HEK293 (cell line): ENCODE results near the gene CFAP70.

Experiments
- KLF1 ChIP-seq: fragments of 450-650 bp; formaldehyde crosslinking; IDR thresholded peaks from 2 replicates; pipeline ENCODE4 v1.5.1; 2016; ENCODE audit warnings: missing biosample characterization, missing genetic modification characterization
- KLF9 ChIP-seq: fragments of 450-650 bp; formaldehyde crosslinking; IDR thresholded peaks from 2 replicates; pipeline ENCODE4 v1.5.1; 2016; ENCODE audit warnings: missing biosample characterization, missing genetic modification characterization, low read depth
- SETDB1 ChIP-seq: IDR thresholded peaks from one replicate; pipeline ENCODE4 v1.6.1; 2017; ENCODE audit warnings: mild to moderate bottlenecking, low read length, moderate library complexity, mixed read lengths; ENCODE audit not compliant: insufficient read length
- TCF7L2 ChIP-seq: IDR thresholded peaks from 2 replicates; pipeline ENCODE4 v1.6.1; 2011; ENCODE audit warnings: low read depth, mild to moderate bottlenecking, inconsistent platforms, low read length, moderate library complexity, borderline replicate concordance
- ZFHX2 ChIP-seq: fragments of 450-650 bp; formaldehyde crosslinking; conservative IDR thresholded peaks from 2 replicates; pipeline ENCODE4 v1.5.1; 2016; ENCODE audit warnings: missing biosample characterization, missing genetic modification characterization
- ZIC2 ChIP-seq: fragments of 450-650 bp; formaldehyde crosslinking; IDR thresholded peaks from 2 replicates; pipeline ENCODE4 v1.5.1; 2016; ENCODE audit warnings: missing biosample characterization, missing genetic modification characterization
- ZNF114 ChIP-seq: fragments of 450-650 bp; formaldehyde crosslinking; IDR thresholded peaks from 2 replicates; pipeline ENCODE4 v1.5.0; 2017; ENCODE audit warnings: missing biosample characterization, missing genetic modification characterization
- ZNF174 ChIP-seq: fragments of 450-650 bp; formaldehyde crosslinking; IDR thresholded peaks from 2 replicates; pipeline ENCODE4 v1.5.0; 2017; ENCODE audit warnings: missing biosample characterization, mild to moderate bottlenecking, missing genetic modification characterization
- ZNF274 ChIP-seq, 2 experiments: fragments of 200-500 bp in 1 of 2; fragments of 450-650 bp in 1 of 2; sonication (Bioruptor generic) in 1 of 2; formaldehyde crosslinking in 1 of 2; IDR thresholded peaks; 2 replicates each; pipeline versions ENCODE4 v1.5.1 to v1.6.1; 2014 to 2016; ENCODE audit warnings: borderline replicate concordance in 1 of 2, inconsistent platforms in 1 of 2, low read length in 1 of 2, missing biosample characterization in 1 of 2, missing genetic modification characterization in 1 of 2
- ZNF558 ChIP-seq: fragments of 450-650 bp; formaldehyde crosslinking; IDR thresholded peaks from 2 replicates; pipeline ENCODE4 v1.5.1; 2016; ENCODE audit warnings: missing biosample characterization, missing genetic modification characterization
- TF ChIP-seq, protein P1 (sequence below): fragments of 450-650 bp; formaldehyde crosslinking; IDR thresholded peaks from 2 replicates; pipeline ENCODE4 v1.5.1; 2016; ENCODE audit warnings: missing biosample characterization, missing genetic modification characterization
- TF ChIP-seq, protein P2 (sequence below): fragments of 450-650 bp; formaldehyde crosslinking; IDR thresholded peaks from 2 replicates; pipeline ENCODE4 v1.5.1; 2016; ENCODE audit warnings: missing biosample characterization, missing genetic modification characterization
- TF ChIP-seq, protein P3 (sequence below): fragments of 450-650 bp; formaldehyde crosslinking; IDR thresholded peaks from 2 replicates; pipeline ENCODE4 v1.5.1; 2016; ENCODE audit warnings: missing biosample characterization, missing genetic modification characterization, low read depth
- TF ChIP-seq, protein P4 (sequence below): fragments of 450-650 bp; formaldehyde crosslinking; IDR thresholded peaks from 2 replicates; pipeline ENCODE4 v1.5.1; 2016; ENCODE audit warnings: missing biosample characterization, missing genetic modification characterization, low read depth

DNA sequence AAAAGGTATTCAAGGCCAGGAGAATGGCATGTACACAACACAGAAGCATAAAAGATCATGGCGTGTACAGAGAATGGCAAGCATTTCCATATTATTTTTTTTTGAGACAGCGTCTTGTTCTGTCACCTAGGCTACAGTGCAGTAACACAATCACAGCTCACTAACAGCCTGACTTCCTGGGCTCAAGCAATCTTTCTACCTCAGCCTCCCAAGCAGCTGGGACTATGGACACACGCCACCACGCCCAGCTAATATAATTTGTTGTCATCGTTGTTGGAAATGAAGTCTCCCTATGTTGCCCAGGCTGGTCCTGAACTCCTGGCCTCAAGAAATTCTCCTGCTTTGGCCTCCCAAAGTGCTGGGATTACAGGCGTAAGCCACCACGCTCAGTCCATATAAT is 27.9 kb upstream of the CFAP70 start:
- TF ChIP-seq, protein P1, sequence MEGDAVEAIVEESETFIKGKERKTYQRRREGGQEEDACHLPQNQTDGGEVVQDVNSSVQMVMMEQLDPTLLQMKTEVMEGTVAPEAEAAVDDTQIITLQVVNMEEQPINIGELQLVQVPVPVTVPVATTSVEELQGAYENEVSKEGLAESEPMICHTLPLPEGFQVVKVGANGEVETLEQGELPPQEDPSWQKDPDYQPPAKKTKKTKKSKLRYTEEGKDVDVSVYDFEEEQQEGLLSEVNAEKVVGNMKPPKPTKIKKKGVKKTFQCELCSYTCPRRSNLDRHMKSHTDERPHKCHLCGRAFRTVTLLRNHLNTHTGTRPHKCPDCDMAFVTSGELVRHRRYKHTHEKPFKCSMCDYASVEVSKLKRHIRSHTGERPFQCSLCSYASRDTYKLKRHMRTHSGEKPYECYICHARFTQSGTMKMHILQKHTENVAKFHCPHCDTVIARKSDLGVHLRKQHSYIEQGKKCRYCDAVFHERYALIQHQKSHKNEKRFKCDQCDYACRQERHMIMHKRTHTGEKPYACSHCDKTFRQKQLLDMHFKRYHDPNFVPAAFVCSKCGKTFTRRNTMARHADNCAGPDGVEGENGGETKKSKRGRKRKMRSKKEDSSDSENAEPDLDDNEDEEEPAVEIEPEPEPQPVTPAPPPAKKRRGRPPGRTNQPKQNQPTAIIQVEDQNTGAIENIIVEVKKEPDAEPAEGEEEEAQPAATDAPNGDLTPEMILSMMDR (tag by site-specific recombination), result no peak
- TF ChIP-seq TCF7L2 (no peak), ZNF558 (no peak), SETDB1 (no peak), KLF9 (tag by site-specific recombination) (no peak), KLF1 (tag by site-specific recombination) (no peak), ZNF274 (IDR thresholded peaks at IDR 0.05; ENCODE audit: low read length) (no peak), ZNF274 (tag by site-specific recombination; IDR thresholded peaks at IDR 0.05; ENCODE audit: borderline replicate concordance) (no peak), ZFHX2 (tag by site-specific recombination) (no peak), ZNF174 (tag by site-specific recombination) (no peak), ZIC2 (tag by site-specific recombination) (no peak), ZNF114 (tag by site-specific recombination) (no peak)
- TF ChIP-seq, protein P2, sequence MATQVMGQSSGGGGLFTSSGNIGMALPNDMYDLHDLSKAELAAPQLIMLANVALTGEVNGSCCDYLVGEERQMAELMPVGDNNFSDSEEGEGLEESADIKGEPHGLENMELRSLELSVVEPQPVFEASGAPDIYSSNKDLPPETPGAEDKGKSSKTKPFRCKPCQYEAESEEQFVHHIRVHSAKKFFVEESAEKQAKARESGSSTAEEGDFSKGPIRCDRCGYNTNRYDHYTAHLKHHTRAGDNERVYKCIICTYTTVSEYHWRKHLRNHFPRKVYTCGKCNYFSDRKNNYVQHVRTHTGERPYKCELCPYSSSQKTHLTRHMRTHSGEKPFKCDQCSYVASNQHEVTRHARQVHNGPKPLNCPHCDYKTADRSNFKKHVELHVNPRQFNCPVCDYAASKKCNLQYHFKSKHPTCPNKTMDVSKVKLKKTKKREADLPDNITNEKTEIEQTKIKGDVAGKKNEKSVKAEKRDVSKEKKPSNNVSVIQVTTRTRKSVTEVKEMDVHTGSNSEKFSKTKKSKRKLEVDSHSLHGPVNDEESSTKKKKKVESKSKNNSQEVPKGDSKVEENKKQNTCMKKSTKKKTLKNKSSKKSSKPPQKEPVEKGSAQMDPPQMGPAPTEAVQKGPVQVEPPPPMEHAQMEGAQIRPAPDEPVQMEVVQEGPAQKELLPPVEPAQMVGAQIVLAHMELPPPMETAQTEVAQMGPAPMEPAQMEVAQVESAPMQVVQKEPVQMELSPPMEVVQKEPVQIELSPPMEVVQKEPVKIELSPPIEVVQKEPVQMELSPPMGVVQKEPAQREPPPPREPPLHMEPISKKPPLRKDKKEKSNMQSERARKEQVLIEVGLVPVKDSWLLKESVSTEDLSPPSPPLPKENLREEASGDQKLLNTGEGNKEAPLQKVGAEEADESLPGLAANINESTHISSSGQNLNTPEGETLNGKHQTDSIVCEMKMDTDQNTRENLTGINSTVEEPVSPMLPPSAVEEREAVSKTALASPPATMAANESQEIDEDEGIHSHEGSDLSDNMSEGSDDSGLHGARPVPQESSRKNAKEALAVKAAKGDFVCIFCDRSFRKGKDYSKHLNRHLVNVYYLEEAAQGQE, result no peak
- TF ChIP-seq, protein P3, sequence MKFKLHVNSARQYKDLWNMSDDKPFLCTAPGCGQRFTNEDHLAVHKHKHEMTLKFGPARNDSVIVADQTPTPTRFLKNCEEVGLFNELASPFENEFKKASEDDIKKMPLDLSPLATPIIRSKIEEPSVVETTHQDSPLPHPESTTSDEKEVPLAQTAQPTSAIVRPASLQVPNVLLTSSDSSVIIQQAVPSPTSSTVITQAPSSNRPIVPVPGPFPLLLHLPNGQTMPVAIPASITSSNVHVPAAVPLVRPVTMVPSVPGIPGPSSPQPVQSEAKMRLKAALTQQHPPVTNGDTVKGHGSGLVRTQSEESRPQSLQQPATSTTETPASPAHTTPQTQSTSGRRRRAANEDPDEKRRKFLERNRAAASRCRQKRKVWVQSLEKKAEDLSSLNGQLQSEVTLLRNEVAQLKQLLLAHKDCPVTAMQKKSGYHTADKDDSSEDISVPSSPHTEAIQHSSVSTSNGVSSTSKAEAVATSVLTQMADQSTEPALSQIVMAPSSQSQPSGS, result no peak
- TF ChIP-seq, protein P4, sequence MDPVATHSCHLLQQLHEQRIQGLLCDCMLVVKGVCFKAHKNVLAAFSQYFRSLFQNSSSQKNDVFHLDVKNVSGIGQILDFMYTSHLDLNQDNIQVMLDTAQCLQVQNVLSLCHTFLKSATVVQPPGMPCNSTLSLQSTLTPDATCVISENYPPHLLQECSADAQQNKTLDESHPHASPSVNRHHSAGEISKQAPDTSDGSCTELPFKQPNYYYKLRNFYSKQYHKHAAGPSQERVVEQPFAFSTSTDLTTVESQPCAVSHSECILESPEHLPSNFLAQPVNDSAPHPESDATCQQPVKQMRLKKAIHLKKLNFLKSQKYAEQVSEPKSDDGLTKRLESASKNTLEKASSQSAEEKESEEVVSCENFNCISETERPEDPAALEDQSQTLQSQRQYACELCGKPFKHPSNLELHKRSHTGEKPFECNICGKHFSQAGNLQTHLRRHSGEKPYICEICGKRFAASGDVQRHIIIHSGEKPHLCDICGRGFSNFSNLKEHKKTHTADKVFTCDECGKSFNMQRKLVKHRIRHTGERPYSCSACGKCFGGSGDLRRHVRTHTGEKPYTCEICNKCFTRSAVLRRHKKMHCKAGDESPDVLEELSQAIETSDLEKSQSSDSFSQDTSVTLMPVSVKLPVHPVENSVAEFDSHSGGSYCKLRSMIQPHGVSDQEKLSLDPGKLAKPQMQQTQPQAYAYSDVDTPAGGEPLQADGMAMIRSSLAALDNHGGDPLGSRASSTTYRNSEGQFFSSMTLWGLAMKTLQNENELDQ (tag by site-specific recombination), result no peak
